HCT116 (cell line): ENCODE results near the gene UNC79. TPM values are rescaled to one million over a fixed set of nuclear protein-coding genes. Genes with fewer than 3 reads are reported as not detected.

Experiments
- ATAC-seq: fragments of 200-7000 bp; cut with Tn5 transposase; 2 replicates; pipeline ENCODE4 v1.9.1; 2020; ENCODE audit warnings: mild to moderate bottlenecking, moderate library complexity
- BruUV-seq: library from RNA; stranded (reverse); fragments of 400-500 nt; replicated peaks from 2 replicates; lab custom pipeline; 2021; lab: Mats Ljungman, UMichigan
- CTCF ChIA-PET: fragments of 300-600 bp; sonication (Branson Sonifier 250); formaldehyde crosslinking; loops from one replicate; lab custom pipeline; 2021; ENCODE audit warnings: antibody characterized with exemption; lab: Charles Lee
- POLR2A ChIA-PET: fragments of 300-600, 350-600 bp; sonication (Branson Sonifier 250); formaldehyde crosslinking; loops from one replicate; lab custom pipeline; 2021; ENCODE audit warnings: antibody characterized with exemption; lab: Charles Lee
- RAD21 ChIA-PET, 2 experiments: fragments of 300-600 bp; sonication (Branson Sonifier 250); formaldehyde crosslinking; loops; one replicate each; lab custom pipeline; 2023; ENCODE audit warnings: low total read pairs in 2 of 2; ENCODE audit not compliant: uncharacterized antibody in 2 of 2, unreplicated experiment in 2 of 2, low non-redundant PET in 1 of 2; lab: Charles Lee
- DNase-seq: peaks from one replicate; pipeline ENCODE4 v3.0.0-alpha.2; 2010; ENCODE audit warnings: low read depth, low spot score
- H2AFZ ChIP-seq: fragments of 200-600 bp; shearing (Covaris generic), sonication (generic); 2 replicates; pipeline ENCODE4 v1.6.1; 2017; ENCODE audit warnings: low read depth, mixed run types, mixed read lengths, antibody characterized with exemption, low read length; ENCODE audit not compliant: poor library complexity, severe bottlenecking
- H3K27ac ChIP-seq: 2 replicates; pipeline ENCODE4 v1.5.1; 2012; ENCODE audit warnings: low read depth, low read length
- H3K27me3 ChIP-seq: fragments of 200-600 bp; sonication (generic); 2 replicates; pipeline ENCODE4 v1.6.1; 2016; ENCODE audit warnings: mixed run types, low read length, mixed read lengths; ENCODE audit not compliant: insufficient read depth
- H3K36me3 ChIP-seq, 2 experiments: fragments of 200-500 bp in 1 of 2; fragments of 200-600 bp in 1 of 2; sonication (Bioruptor generic) in 1 of 2; sonication (generic) in 1 of 2; 2 replicates each; pipeline versions ENCODE4 v1.5.1 to v1.6.1; 2014 to 2016; ENCODE audit warnings: low read length in 2 of 2, inconsistent platforms in 1 of 2, mixed read lengths in 1 of 2, mixed run types in 1 of 2; ENCODE audit not compliant: insufficient read depth in 2 of 2, control insufficient read depth in 1 of 2
- H3K4me1 ChIP-seq, 2 experiments: fragments of 200-600 bp in 1 of 2; sonication (generic) in 1 of 2; 2 replicates each; pipeline versions ENCODE4 v1.5.1 to v1.6.1; 2012 to 2017; ENCODE audit warnings: low read length in 2 of 2, inconsistent platforms in 1 of 2, mild to moderate bottlenecking in 1 of 2, mixed read lengths in 1 of 2, mixed run types in 1 of 2, moderate library complexity in 1 of 2; ENCODE audit not compliant: insufficient read depth in 2 of 2, control insufficient read depth in 1 of 2
- H3K4me2 ChIP-seq: fragments of 200-600 bp; sonication (generic); 2 replicates; pipeline ENCODE4 v1.6.1; 2017; ENCODE audit warnings: mixed run types, low read length, mixed read lengths
- H3K4me3 ChIP-seq, 2 experiments: fragments of 200-600 bp in 1 of 2; sonication (generic) in 1 of 2; replicated peaks in 1 of 2; 2 replicates each; pipeline ENCODE4 v1.5.1; 2011 to 2016; ENCODE audit warnings: low read length in 2 of 2, control low read depth in 1 of 2, low read depth in 1 of 2, mild to moderate bottlenecking in 1 of 2, mixed read lengths in 1 of 2, mixed run types in 1 of 2
- H3K79me2 ChIP-seq: fragments of 200-600 bp; sonication (generic); 2 replicates; pipeline ENCODE4 v1.6.1; 2017; ENCODE audit warnings: mild to moderate bottlenecking, mixed run types, low read length, moderate library complexity, mixed read lengths; ENCODE audit not compliant: insufficient read depth
- H3K9ac ChIP-seq: fragments of 200-600 bp; sonication (generic); 2 replicates; pipeline ENCODE4 v1.6.1; 2016; ENCODE audit warnings: low read length, mixed read lengths
- H3K9me2 ChIP-seq: fragments of 200-600 bp; sonication (generic), shearing (Covaris generic); 2 replicates; pipeline ENCODE4 v1.6.1; 2017; ENCODE audit warnings: mixed run types, mild to moderate bottlenecking, moderate library complexity; ENCODE audit not compliant: insufficient read depth
- H3K9me3 ChIP-seq, 2 experiments: fragments of 200-500 bp in 1 of 2; fragments of 200-600 bp in 1 of 2; sonication (Bioruptor generic) in 1 of 2; sonication (generic) in 1 of 2; 2 replicates each; pipeline ENCODE4 v1.6.1; 2014 to 2017; ENCODE audit warnings: low read length in 2 of 2, mixed read lengths in 2 of 2, inconsistent platforms in 1 of 2, low read depth in 1 of 2, mild to moderate bottlenecking in 1 of 2, mixed run types in 1 of 2, moderate library complexity in 1 of 2; ENCODE audit not compliant: control insufficient read depth in 1 of 2, insufficient read depth in 1 of 2
- H4K20me1 ChIP-seq: fragments of 200-600 bp; sonication (generic), shearing (Covaris generic); 2 replicates; pipeline ENCODE4 v1.6.1; 2017; ENCODE audit warnings: mixed run types, mild to moderate bottlenecking, moderate library complexity; ENCODE audit not compliant: insufficient read depth
- ATF3 ChIP-seq: IDR thresholded peaks from 2 replicates; pipeline ENCODE4 v1.6.1; 2012
- MAX ChIP-seq: IDR thresholded peaks from 2 replicates; pipeline ENCODE4 v1.6.1; 2012
- RAD21 ChIP-seq: IDR thresholded peaks from 2 replicates; pipeline ENCODE4 v1.6.1; 2012; ENCODE audit warnings: low read depth, mild to moderate bottlenecking
- SIN3A ChIP-seq: IDR thresholded peaks from 2 replicates; pipeline ENCODE4 v1.6.1; 2012; ENCODE audit warnings: low read depth
- TCF7L2 ChIP-seq: IDR thresholded peaks from 2 replicates; pipeline ENCODE4 v1.7.0; 2011; ENCODE audit warnings: borderline replicate concordance, inconsistent platforms; ENCODE audit not compliant: insufficient read depth, insufficient read length; ENCODE audit errors: extremely low read depth
- YY1 ChIP-seq: IDR thresholded peaks from 2 replicates; pipeline ENCODE4 v1.6.1; 2011; ENCODE audit warnings: low read length, low read depth, moderate library complexity, mild to moderate bottlenecking; ENCODE audit not compliant: insufficient replicate concordance; ENCODE audit errors: extremely low read depth
- ZBTB33 ChIP-seq: IDR thresholded peaks from 2 replicates; pipeline ENCODE4 v1.6.1; 2011; ENCODE audit warnings: mild to moderate bottlenecking, low read length, moderate library complexity; ENCODE audit not compliant: insufficient replicate concordance; ENCODE audit errors: extremely low read depth
- intact Hi-C: fragments of 100-400 bp; cut with micrococcal nuclease; formaldehyde crosslinking; loops from 2 replicates; pipeline ENCODE4 v1.10.0; 2022
- total RNA-seq: library from RNA; stranded (reverse); gene quantifications from one replicate; pipeline ENCODE4 v1.2.1, GENCODE V29; 2021; ENCODE audit not compliant: unreplicated experiment

UNC79 gene
- total RNA-seq, 1 experiment from 2014 or later, result 0.10 TPM

- Histone ChIP-seq H3K79me2 (no peaks in the 10 kb centered on the region), H4K20me1 (no peaks in the 10 kb centered on the region), H3K9me2 (no peaks in the 10 kb centered on the region), H3K27me3 (no peaks in the 10 kb centered on the region), H3K27ac (no peak overlapping the region), H2AFZ (no peak overlapping the region), H3K4me1 (no peaks in the 10 kb centered on the region), H3K36me3 (no peaks in the 10 kb centered on the region), H3K9ac (no peak overlapping the region), H3K4me2 (no peak overlapping the region), H3K9me3 (no peaks in the 10 kb centered on the region), H3K4me3 (no peak overlapping the region)
- ChIA-PET CTCF (no interaction called here), RAD21 (no interaction called here), POLR2A (no interaction called here)
- BruUV-seq, result no TSS peak
- ATAC-seq (no peak), DNase-seq (no peak)
- intact Hi-C loops, result no loop called here
- TF ChIP-seq TCF7L2, result no peak
- no peak for TF ChIP-seq MAX
- no peak for TF ChIP-seq SIN3A
- TF ChIP-seq ATF3, result no peak
- no peak for TF ChIP-seq ZBTB33
- TF ChIP-seq RAD21, result no peak
- no peak for TF ChIP-seq YY1
Measured at GRCh38 chr14:93747102-93747501, 316.4 kb downstream of the UNC79 start.
